Endothelial cell (in vitro differentiated cells): ENCODE results near the gene NECTIN2. TPM values are rescaled to one million over a fixed set of nuclear protein-coding genes. Genes with fewer than 3 reads are reported as not detected.

Source experiments
- DNase-seq: peaks from one replicate; pipeline ENCODE4 v3.0.0; 2021; ENCODE audit warnings: low spot score
- H3K27ac Mint-ChIP-seq: one replicate; pipeline ENCODE4 v1.8.0; 2021; ENCODE audit warnings: mixed read lengths, inconsistent platforms; ENCODE audit not compliant: unreplicated experiment
- H3K27me3 Mint-ChIP-seq: one replicate; pipeline ENCODE4 v1.8.0; 2021; ENCODE audit warnings: mild to moderate bottlenecking, moderate library complexity, mixed read lengths, inconsistent platforms; ENCODE audit not compliant: unreplicated experiment
- H3K36me3 Mint-ChIP-seq: one replicate; pipeline ENCODE4 v1.8.0; 2021; ENCODE audit warnings: mild to moderate bottlenecking, low read depth, mixed read lengths, inconsistent platforms; ENCODE audit not compliant: unreplicated experiment
- H3K4me1 Mint-ChIP-seq: one replicate; pipeline ENCODE4 v1.8.0; 2021; ENCODE audit warnings: mild to moderate bottlenecking, mixed read lengths, inconsistent platforms; ENCODE audit not compliant: unreplicated experiment
- H3K4me3 Mint-ChIP-seq: one replicate; pipeline ENCODE4 v1.8.0; 2021; ENCODE audit warnings: mild to moderate bottlenecking, mixed read lengths, inconsistent platforms; ENCODE audit not compliant: unreplicated experiment
- H3K9me3 Mint-ChIP-seq: one replicate; pipeline ENCODE4 v1.8.0; 2021; ENCODE audit warnings: mixed read lengths, inconsistent platforms; ENCODE audit not compliant: unreplicated experiment
- CTCF ChIP-seq: fragments of 200-600 bp; sonication (generic); IDR thresholded peaks from one replicate; pipeline ENCODE4 v1.5.0; 2021; ENCODE audit warnings: antibody characterized with exemption; ENCODE audit not compliant: unreplicated experiment
- total RNA-seq: library from RNA; stranded (reverse); fragmentation: NEBNext Ultra II Directional; extraction: Animal tissue kit (Norgen Biotek cat#: 25700); gene quantifications from one replicate; pipeline ENCODE4 v1.2.1, GENCODE V29; 2021; ENCODE audit not compliant: unreplicated experiment

The NECTIN2 gene
- total RNA-seq, 1 donor from 2014 or later = 342 TPM

GRCh38 chr19:44808463-44809371 lies 37.4 kb upstream of the NECTIN2 start, which contains the start of gene BCAM:
Gene BCAM, plus strand, starts transcription at chr19:44809103. Its CDS starts 22 bp downstream, at chr19:44809125.
- TF ChIP-seq CTCF = no peak
- peaks cover 4% of the 10 kb centered on the region for H3K27me3 Mint-ChIP-seq
- peaks cover 7% of the 10 kb centered on the region for H3K36me3 Mint-ChIP-seq
- peak within 1 kb of the TSS; percentile 59 for H3K4me3 Mint-ChIP-seq
- H3K27ac Mint-ChIP-seq = no peak within 1 kb of the TSS
- peak; percentile 58 for DNase-seq
- H3K9me3 Mint-ChIP-seq = no peaks in the 10 kb centered on the region
- H3K4me1 Mint-ChIP-seq = peaks cover 7% of the 10 kb centered on the region

GRCh38 chr19:44809577-44810233 lies 36.4 kb upstream of the NECTIN2 start:
- peaks cover 7% of the 10 kb centered on the region for H3K4me1 Mint-ChIP-seq
- H3K36me3 Mint-ChIP-seq = peaks cover 10% of the 10 kb centered on the region
- H3K27me3 Mint-ChIP-seq = peaks cover 5% of the 10 kb centered on the region
- no peak overlapping the region for H3K4me3 Mint-ChIP-seq
- no peak for TF ChIP-seq CTCF
- no peak for DNase-seq
- H3K27ac Mint-ChIP-seq = no peak overlapping the region
- no peaks in the 10 kb centered on the region for H3K9me3 Mint-ChIP-seq

- Mint-ChIP-seq H3K27me3 (peaks cover 5% of the 10 kb centered on the region), H3K4me1 (peaks cover 7% of the 10 kb centered on the region)
- DNase-seq = no peak
These were observed 35.6 kb upstream of the NECTIN2 start for GRCh38 chr19:44810234-44811121.

GRCh38 chr19:44811122-44811419 lies 35.0 kb upstream of the NECTIN2 start:
- no peak for TF ChIP-seq CTCF
- Mint-ChIP-seq H3K27me3 (peaks cover 5% of the 10 kb centered on the region), H3K9me3 (no peaks in the 10 kb centered on the region), H3K4me1 (peaks cover 7% of the 10 kb centered on the region), H3K27ac (no peak overlapping the region), H3K36me3 (peaks cover 10% of the 10 kb centered on the region), H3K4me3 (peak overlapping the region; percentile 65)
- no peak for DNase-seq

More at GRCh38 chr19:44810234-44811121, 35.6 kb upstream of the NECTIN2 start:
- Mint-ChIP-seq H3K4me3 (no peak overlapping the region), H3K36me3 (peaks cover 10% of the 10 kb centered on the region), H3K9me3 (no peaks in the 10 kb centered on the region), H3K27ac (no peak overlapping the region)
- TF ChIP-seq CTCF = no peak
